GM19351 (cell line): ENCODE results near the gene ROR1.

Source experiments
- ATAC-seq: cut with Tn5 transposase; IDR thresholded peaks from one replicate; pipeline ENCODE4 v1.9.1; 2021; ENCODE audit warnings: mild to moderate bottlenecking, moderate library complexity; ENCODE audit not compliant: unreplicated experiment

ROR1 gene

GRCh38 chr1:63773815-63774616 lies at the start of gene ROR1:
Gene ROR1, plus strand, starts transcription at chr1:63774017.
- ATAC-seq: peak; percentile 88

GRCh38 chr1:63724375-63724899 lies 49.4 kb upstream of the ROR1 start:
- ATAC-seq: no peak

- ATAC-seq: no peak
These were observed 45.1 kb upstream of the ROR1 start for GRCh38 chr1:63728611-63729226.

- ATAC-seq: no peak
These were observed 44.6 kb upstream of the ROR1 start for GRCh38 chr1:63729227-63729620.

- no peak for ATAC-seq
These were observed 43.6 kb upstream of the ROR1 start for GRCh38 chr1:63730211-63730610.

GRCh38 chr1:63731117-63732043 lies 42.4 kb upstream of the ROR1 start:
- ATAC-seq: no peak

- ATAC-seq: no peak
These were observed 41.2 kb upstream of the ROR1 start for GRCh38 chr1:63732666-63733065.

GRCh38 chr1:63738772-63739171 lies 35.0 kb upstream of the ROR1 start:
- no peak for ATAC-seq

- ATAC-seq: no peak
These were observed 34.4 kb upstream of the ROR1 start for GRCh38 chr1:63739452-63739851.

- ATAC-seq: no peak
These were observed 33.4 kb upstream of the ROR1 start for GRCh38 chr1:63740432-63740831.

GRCh38 chr1:63742526-63742925 lies 31.3 kb upstream of the ROR1 start:
- ATAC-seq: no peak

- ATAC-seq: no peak
These were observed 30.0 kb upstream of the ROR1 start for GRCh38 chr1:63743781-63744180.

GRCh38 chr1:63746129-63746864 lies 27.5 kb upstream of the ROR1 start:
- ATAC-seq: no peak

- ATAC-seq: no peak
These were observed 26.4 kb upstream of the ROR1 start for GRCh38 chr1:63747445-63747844.

- ATAC-seq: no peak
These were observed 25.7 kb upstream of the ROR1 start for GRCh38 chr1:63748046-63748580.

- no peak for ATAC-seq
These were observed 25.2 kb upstream of the ROR1 start for GRCh38 chr1:63748641-63749040.

GRCh38 chr1:63750721-63751120 lies 23.1 kb upstream of the ROR1 start:
- ATAC-seq: no peak

- ATAC-seq: no peak
These were observed 21.6 kb upstream of the ROR1 start for GRCh38 chr1:63752176-63752575.

- ATAC-seq: no peak
These were observed 20.2 kb upstream of the ROR1 start for GRCh38 chr1:63753591-63753990.

- ATAC-seq: no peak
These were observed 17.0 kb upstream of the ROR1 start for GRCh38 chr1:63756839-63757238.
